GM21825 (cell line): ENCODE data around the gene COQ8B.
"Not testable (repeated sequence)": the region's sequence is repeated elsewhere in the genome, so short reads cannot be mapped to it uniquely, and the experiment has no call there.

Experiments
- ATAC-seq: cut with Tn5 transposase; IDR thresholded peaks from one replicate; pipeline ENCODE4 v1.9.1; 2021; ENCODE audit warnings: mild to moderate bottlenecking, moderate library complexity; ENCODE audit not compliant: unreplicated experiment

Gene COQ8B

DNA sequence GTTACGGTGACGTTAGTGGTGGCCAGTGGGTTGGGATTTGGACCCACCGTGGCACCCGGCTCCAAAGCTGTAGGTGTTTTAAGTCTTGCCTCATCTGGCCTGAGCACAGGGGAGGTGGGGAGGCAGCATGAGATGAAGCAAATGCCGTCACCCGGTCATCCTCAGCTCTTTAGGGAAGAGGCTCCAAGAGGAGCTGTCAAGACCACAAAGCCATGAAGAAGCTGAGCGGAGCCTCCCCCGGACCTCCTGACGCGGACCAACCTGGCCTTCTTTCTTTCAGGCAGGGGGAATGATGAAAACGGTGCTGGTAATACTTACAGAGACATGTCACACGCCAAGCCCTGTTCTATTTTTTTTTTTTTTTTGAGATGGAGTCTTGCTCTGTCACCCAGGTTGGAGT lies 26.2 kb upstream of the COQ8B start:
- no peak for ATAC-seq

DNA sequence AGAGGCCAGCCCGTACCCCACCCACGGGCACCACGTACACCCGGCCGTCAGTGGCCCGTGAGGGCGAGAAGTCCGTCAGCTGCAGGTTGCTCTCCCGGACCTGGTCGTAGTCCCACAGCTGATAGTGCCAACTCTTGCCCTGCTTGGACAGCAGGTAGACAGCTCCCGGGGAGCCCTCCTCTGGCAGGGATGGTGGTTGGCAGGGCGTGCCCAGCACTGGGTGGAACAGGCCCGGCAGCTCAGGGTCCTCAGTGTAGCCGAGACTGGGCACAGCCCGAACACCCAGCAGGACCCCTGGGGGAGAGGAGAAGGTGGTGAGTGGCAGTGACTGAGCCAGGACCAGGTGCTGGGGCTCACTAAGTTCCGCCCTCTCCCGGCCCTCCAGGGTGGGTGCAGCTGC lies 25.8 kb upstream of the COQ8B start:
- ATAC-seq: no peak

DNA sequence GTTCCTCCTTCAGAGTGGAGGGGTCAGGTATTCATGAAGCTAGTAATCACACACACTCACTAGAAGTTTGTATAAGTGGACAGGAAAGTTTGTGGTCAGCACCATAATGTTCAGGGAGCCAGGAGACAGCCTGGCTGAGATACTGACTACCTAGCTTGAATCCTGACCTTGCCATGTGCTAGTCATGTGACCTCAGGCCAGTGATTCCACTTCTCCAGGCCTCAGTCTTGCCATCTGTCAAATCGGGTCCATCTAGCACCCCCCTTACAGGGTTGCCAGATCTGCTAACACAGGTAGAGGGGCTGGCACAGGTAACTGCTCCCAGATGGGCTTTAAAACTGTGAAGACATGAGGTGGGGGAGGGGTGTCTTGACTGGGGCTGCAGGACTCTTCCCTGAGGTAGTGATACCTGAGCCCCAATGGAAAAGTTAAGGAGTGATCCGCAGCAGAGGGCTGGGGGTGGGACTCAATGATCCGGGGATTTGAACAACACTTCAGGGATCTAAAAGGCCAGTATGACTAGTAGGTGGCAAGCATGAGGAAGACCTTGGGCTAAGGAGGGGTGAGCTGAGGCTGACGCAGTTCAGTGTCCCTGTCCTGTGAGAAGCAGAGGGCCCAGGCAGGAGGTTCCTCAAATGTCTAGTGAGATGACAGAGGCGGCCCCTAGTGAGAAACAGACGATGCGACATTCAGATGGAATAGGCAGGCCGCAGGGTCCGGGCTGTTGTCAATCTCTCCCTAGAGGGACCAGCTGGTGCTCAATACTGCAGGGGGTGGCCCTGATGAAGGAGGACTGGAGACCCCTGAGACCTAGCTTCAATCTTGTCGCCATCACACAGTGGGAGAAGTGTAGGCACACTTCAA lies 25.1 kb upstream of the COQ8B start:
- no peak for ATAC-seq

DNA sequence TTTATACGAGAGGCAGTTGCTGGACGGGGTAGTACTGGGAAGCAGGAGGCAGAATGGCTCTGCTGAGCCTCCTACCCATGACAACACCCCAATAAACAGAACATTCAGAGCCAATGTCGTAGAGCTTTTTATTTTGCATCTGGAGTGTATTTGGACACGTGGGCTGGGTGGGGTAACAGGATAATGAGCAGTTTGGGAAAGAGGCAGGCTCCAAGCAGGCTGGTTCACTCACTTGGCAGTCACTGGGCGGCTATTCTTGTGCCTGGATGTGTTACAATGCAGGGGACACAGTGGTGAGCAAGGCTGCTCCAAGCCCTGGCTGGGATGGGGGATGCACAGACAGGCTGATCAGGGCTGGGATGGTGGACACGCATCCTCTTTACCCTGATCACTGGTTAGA lies 24.1 kb upstream of the COQ8B start:
- ATAC-seq: no peak

DNA sequence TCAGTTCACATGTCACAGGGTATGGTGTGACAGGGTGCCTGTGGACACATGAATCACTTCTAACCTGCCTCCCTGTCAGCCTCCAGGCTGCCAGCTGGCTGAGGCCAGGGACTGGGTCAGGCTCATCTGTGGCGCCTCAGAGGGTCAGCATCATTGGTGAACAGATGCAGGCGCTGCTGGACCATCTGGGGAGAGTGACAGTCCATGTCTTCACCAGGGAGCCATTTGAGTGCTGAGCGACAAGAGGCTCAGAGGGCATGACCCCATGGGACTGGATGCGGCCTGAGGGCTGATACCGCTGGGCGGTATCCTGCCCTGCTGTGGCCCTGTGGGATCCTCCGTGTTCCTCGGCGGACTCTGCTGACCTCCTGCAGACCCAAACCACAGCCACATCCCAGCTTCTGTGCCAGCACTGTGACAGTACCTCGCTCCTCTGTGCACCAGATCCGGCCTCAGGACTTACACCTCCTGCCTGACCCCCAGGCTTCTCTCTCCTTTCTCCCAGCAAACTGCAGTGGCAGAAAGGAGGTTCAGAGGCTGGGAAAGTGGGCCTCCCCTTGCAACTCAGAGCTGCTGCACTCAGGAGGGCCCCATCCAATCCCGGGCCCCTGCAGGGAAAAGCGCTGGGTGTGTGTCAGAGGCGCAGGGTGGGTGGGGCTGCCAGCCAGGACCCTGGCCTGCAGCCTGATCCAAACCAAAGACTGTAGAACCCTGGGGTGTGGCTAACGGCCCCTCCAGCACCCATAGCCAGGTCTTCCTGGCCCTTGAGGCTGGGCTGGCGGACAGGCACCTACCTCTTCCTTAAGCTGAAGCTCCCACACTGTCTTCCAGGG lies 23.4 kb upstream of the COQ8B start:
- ATAC-seq: no peak

DNA sequence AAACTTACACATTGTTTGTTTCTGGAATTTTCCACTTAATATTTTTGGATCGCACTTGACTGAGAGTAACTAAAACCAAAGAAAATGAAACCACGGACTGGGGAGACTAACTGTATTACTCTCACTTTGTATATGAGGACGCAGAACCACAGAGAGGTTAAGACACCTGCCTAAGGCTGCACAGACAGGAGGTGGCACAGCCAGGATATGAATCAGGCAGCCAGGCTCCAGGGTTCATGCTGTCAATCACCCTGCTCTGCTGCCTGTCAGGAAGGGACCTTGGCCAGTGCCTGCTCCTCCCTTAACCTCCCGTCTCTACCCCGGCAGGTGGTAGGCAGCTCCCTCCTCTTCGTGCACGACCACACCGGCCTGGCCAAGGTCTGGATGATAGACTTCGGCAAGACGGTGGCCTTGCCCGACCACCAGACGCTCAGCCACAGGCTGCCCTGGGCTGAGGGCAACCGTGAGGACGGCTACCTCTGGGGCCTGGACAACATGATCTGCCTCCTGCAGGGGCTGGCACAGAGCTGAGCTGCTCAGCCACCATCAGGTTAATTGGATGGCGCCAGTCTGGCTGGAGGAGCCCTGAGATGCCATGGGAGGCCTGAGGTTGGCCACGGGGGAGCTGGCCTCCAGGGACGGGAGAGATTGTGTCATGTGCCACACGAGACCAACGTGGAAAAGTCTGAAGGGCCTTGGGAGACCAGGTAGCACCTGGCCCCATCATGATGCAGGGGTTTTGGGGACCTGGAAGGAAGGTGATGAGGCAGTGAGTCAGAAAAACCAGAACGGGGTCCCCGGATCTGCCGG lies 22.5 kb upstream of the COQ8B start:
- ATAC-seq: no peak

DNA sequence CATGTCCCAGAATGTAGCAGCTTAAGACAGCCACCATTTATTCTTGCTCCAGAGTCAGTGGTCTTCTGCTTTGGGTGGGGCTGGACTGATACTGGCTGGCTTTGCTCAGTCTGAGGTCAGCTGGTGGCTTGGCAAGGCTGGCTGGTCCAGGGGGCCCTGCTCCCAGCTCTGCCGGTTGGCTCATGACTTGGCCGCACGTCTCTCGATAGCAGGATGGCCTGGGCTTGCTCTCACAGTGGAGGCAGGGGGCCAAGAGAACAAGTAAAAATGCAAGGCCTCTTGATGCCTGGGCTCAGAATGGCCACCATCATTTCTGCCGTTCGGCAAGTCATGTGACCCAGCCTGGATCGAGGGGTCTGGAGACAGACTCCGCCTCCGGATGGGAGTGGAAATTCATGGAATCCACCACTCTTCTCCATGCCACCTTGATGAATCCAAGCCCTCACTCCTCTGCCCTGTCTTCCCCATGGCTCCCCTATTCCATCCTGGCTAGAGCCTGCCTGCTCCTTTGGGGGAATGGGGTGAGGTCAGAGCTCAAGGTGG lies 20.5 kb upstream of the COQ8B start:
- ATAC-seq: no peak

DNA sequence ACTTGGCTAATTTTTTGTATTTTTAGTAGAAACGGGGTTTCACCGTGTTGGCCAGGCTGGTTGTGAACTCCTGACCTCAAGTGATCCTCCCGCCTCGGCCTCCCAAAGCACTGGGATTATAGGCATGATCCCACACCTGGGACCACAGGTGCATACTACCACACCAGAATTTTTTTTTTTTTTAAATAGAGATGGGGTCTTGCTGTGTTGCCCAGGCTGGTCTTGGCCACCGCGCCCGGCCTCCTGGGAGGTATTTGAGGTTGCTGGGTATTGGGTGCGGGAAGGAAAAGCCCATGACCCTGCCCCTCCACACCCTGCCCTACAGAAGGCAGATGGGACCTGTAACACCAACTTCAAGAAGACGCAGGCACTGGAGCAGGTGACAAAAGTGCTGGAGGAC lies 20.0 kb upstream of the COQ8B start:
- no peak for ATAC-seq

DNA sequence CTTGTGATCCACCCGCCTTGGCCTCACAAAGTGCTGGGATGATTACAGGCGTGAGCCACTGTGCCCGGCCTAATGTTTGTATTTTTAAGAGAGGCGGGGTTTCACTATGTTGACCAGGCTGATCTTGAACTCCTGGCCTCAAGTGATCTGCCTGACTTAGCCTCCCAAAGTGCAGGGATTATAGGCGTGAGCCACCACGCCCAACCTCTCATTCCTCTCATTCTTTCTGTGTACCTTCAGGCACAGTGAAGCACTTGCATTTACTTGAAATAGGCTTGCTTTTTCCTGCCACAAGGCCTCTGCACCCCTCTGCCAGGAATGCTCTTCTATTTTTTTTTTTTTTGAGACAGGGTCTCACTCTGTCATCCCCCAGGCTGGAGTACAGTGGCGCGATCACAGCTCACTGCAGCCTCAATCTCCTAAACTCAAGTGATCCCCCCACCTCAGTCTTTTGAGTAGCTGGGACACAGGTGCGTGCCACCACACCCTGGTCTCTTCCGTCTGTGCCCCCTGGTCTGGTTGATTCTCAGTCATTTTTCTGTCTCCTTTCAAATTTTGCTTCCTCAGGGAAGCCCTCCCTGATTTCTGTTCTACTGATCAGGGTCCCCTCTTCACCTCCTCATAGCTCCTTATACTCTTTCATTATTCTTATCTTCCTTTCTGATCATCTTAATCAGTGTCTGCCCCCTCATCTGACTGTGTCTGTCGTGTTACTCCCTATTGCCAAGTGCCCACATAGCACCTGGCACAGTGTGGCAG lies 18.5 kb upstream of the COQ8B start:
- ATAC-seq: no peak

DNA sequence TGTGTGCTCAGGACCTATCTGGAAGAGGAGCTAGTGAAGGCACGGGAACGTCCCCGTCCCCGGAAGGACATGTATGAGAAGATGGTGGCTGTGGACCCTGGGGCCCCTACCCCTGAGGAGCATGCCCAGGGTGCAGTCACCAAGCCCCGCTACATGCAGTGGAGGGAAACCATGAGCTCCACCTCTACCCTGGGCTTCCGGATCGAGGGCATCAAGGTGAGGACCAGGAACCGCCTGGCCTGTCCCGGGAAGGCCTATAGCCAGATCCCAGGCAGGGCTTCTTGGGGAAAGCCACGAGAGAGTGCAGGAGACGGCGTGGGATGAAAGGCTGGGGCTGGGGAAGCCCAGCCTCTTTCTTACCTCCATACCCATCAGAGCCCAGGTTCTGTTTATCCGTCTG lies 16.5 kb upstream of the COQ8B start:
- ATAC-seq: no peak

DNA sequence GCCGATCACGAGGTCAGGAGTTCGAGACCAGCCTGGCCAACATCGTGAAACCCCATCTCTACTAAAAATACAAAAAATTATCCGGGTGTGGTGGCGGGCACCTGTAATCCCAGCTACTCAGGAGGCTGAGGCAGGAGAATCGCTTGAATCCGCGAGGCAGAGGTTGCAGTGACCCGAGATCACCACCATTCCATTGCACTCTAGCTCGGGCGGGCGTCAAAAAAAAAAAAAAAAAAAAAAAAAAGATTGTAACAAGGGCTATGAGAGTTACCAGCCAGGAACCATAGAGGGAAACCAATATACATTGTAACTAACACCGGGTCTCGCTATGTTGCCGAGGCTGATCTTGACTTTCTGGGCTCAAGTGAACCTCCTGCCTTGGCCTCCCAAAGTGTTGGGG lies 15.6 kb upstream of the COQ8B start:
- not testable (repeated sequence) for ATAC-seq

DNA sequence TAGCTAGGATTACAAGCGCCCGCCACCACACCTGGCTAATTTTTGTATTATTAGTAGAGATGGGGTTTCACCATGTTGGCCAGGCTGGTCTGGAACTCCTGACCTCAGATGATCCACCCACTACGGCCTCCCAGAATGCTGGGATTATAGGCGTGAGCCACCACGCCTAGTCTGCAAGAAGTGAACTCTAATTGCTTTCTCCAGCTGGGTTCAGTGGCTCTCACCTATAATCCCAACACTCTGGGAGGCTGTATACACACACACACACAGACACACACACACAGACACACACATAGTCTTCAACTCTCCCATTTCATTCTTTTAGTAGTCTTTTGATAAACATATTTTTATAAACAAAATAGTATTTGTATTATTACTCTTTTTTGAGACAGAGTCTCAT lies 13.4 kb upstream of the COQ8B start:
- not testable (repeated sequence) for ATAC-seq

DNA sequence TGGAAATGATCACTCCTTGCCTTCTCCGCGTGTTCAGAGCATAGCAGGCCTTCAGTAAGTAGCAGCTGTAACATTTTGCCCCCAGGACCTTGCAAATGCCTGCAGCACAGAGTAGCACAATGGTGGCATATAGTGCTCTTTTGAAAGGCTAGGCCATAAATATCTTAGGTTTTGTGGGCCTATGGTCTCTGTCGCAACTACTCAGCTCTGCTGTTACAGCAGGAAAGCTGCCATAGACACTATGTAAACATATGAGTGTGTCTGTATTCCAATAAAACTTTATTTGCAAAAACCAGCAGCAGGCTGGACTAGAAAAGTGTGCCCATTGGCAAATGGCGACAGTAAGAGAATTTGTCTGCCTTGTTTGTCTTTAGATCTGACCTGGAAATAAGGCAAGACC lies 9.6 kb upstream of the COQ8B start:
- ATAC-seq: no peak

DNA sequence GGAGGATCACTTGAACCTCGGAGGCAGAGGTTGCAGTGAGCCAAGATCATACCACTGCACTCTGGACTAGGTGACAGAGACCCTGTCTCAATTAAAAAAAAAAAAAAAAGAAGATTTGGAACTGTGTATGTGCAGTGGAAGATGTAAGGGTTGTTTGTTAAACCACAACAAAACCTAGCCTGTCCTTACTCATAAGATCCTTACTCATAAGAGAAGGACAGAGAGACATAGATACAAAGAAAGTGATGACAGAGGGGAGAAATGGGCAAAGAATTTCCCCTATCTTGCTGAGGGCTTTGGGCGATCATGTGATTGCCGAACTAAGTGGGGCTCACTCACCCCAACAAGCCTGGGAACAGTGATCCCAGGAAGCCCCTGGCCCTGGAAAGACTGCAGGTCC lies 8.2 kb upstream of the COQ8B start:
- no peak for ATAC-seq

DNA sequence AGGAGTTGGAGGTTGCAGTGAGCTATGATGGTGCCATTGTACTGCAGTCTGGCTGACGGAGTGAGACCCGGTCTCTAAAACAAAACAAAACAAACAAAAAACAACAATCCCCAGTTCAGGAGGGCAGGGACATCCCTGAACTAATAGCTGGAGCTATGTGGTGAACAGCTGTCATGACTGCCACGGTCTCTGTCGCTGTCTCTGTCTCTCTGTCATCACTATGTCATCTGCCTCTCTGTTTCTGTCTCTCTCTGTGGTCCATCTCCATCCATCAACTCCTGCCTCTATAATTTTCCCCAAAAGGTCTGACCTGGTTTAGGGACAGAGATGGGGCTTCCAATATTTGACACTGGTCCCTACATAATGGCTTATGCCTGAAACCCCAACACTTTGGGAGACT lies 7.6 kb upstream of the COQ8B start:
- no peak for ATAC-seq

DNA sequence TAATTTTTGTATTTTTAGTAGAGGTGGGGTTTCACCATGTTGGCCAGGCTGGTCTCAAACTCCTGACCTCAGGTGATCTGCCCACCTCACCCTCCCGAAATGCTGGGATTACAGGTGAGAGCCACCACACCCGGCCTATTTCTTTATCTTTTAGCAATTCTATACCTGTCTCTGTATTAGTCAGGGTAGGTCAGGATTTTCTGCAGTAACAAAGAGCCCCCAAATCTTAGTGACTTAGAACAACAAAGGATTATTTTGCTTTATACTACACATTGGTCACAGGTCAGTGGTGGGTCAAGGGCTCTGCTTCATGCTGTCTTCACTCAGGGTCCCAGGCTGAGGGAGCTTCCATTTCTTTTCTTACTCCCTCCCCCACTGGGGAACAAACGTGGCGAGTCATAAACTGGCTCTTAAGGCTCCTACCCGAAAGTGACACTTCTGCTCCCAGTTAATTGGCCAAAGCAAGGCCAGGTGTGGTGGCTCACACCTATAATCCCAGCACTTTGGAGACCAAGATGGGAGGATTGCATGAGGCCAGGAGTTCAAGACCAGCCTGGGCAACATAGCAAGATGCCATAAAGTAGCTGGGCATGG lies 7.1 kb upstream of the COQ8B start:
- ATAC-seq: no peak

DNA sequence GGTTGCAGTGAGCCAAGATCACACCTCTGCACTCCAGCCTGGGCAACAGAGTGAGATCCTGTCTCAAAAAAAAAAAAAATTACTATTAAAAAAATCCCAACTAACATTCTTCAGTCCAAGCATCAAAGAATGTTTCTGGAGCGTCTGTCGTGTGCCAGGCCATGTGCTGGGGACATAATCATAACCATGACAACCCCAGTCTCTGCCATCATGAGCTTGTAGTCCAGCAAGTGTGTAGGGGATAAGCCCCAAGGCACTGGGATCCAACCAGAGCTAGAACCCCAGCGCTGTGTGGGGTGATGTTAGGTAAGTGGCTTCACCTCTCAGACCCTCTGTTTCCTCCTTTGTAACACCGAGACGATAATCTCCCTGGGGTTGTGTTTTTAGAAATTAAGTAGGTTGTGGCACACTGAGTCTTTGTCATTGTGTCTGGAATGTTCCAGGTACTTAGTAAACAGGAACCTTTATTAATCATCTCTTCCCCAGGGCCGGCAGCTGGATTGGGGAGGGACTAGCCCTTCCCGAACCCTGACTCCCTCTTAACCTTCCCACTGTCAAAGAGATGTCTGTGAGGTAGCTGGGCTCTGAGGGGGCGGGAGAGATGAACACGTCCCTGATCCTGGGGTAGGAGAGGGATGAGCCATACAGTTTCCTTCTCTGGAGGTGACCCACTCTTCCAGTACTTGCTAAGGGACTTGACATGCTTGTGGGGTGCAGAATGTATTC lies 5.4 kb upstream of the COQ8B start:
- no peak for ATAC-seq

DNA sequence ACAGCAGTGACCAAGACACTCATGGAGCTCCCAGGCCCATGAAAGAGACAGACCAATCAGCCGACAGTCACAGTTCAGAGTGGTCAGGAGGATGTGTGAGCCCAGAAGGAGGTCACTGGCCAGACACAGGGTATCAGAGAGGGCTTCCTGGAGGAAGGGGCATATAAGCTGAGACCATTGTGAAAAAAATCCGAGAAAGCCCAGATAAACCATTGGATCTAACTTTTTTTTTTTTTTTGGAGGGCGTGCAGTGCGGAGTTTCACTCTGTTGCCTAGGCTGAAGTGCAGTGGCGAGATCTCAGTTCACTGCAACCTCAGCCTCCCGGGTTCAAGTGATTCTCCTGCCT lies 4.4 kb upstream of the COQ8B start:
- no peak for ATAC-seq

DNA sequence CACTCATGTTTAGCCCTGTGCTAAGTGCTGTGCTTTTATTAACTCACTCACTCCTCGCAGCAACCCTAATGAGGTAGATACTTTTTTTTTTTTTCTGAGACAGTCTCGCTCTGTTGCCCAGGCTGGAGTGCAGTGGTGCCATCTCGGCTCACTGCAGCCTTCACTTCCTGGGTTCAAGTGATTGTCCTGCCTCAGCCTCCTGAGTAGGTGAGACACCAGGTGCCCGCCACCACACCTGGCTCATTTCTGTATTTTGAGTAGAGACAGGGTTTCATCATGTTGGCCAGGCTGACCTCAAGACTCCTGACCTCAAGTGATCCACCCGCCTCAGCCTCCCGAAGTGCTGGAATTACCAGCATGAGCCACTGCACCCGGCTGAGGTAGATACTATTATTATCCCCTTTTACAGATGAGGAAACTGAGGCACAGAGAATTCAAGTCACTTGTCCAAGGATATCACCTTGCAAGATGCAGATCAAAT lies 2.8 kb upstream of the COQ8B start:
- ATAC-seq: no peak
